GM12878 (cell line): ENCODE measurements around the gene PANX2. TPM values are rescaled to one million over a fixed set of nuclear protein-coding genes. Genes with fewer than 3 reads are reported as not detected.

Source experiments
- CHD2 ChIP-seq: IDR thresholded peaks from 2 replicates; pipeline ENCODE4 v1.6.1; 2011; ENCODE audit warnings: low read depth, low read length, improper control_type of control experiment, borderline replicate concordance
- CHD4 ChIP-seq: fragments of 200-600 bp; sonication (generic); IDR thresholded peaks from 2 replicates; pipeline ENCODE4 v1.6.1; 2016; ENCODE audit warnings: mild to moderate bottlenecking
- CREB1 ChIP-seq: IDR thresholded peaks from 2 replicates; pipeline ENCODE4 v1.6.1; 2012; ENCODE audit warnings: low read depth, mild to moderate bottlenecking, inconsistent platforms
- EGR1 ChIP-seq, 2 experiments: IDR thresholded peaks; 1 replicate in 1 of 2; 2 replicates in 1 of 2; pipeline ENCODE4 v1.6.1; 2011 to 2012; ENCODE audit warnings: low read depth in 2 of 2, low read length in 2 of 2, borderline replicate concordance in 1 of 2, mild to moderate bottlenecking in 1 of 2, moderate library complexity in 1 of 2
- HDAC6 ChIP-seq: fragments of 200-600 bp; sonication (generic); IDR thresholded peaks from one replicate; pipeline ENCODE4 v1.8.0; 2017; ENCODE audit warnings: antibody characterized with exemption; ENCODE audit not compliant: unreplicated experiment
- LARP7 ChIP-seq: fragments of 450-650 bp; IDR thresholded peaks from 2 replicates; pipeline ENCODE4 v1.6.1; 2017; ENCODE audit warnings: mild to moderate bottlenecking
- PKNOX1 ChIP-seq: fragments of 450-650 bp; IDR thresholded peaks from 2 replicates; pipeline ENCODE4 v1.6.1; 2016; ENCODE audit warnings: mild to moderate bottlenecking
- RB1 ChIP-seq: fragments of 450-650 bp; formaldehyde crosslinking; IDR thresholded peaks from 2 replicates; pipeline ENCODE4 v1.6.1; 2017; ENCODE audit warnings: mild to moderate bottlenecking, borderline replicate concordance
- SMARCA5 ChIP-seq: fragments of 450-650 bp; IDR thresholded peaks from 2 replicates; pipeline ENCODE4 v1.6.1; 2017; ENCODE audit warnings: mild to moderate bottlenecking
- SMC3 ChIP-seq: IDR thresholded peaks from 2 replicates; pipeline ENCODE4 v1.6.1; 2011; ENCODE audit warnings: low read length, improper control_type of control experiment, borderline replicate concordance
- SPI1 ChIP-seq: IDR thresholded peaks from 2 replicates; pipeline ENCODE4 v1.6.1; 2011; ENCODE audit warnings: low read depth, mild to moderate bottlenecking, low read length, moderate library complexity, borderline replicate concordance; ENCODE audit not compliant: insufficient read depth
- SRF ChIP-seq, 2 experiments: IDR thresholded peaks; 2 replicates each; pipeline ENCODE4 v1.6.1; 2011; ENCODE audit warnings: low read depth in 2 of 2, low read length in 2 of 2, mild to moderate bottlenecking in 1 of 2, moderate library complexity in 1 of 2
- SUZ12 ChIP-seq: fragments of 200-600 bp; sonication (generic); IDR thresholded peaks from one replicate; pipeline ENCODE4 v1.6.1; 2018; ENCODE audit warnings: antibody characterized with exemption, mild to moderate bottlenecking; ENCODE audit not compliant: unreplicated experiment
- YY1 ChIP-seq: IDR thresholded peaks from 2 replicates; pipeline ENCODE4 v1.6.1; 2011; ENCODE audit warnings: low read depth, mild to moderate bottlenecking, low read length
- ZNF687 ChIP-seq: fragments of 450-650 bp; IDR thresholded peaks from 2 replicates; pipeline ENCODE4 v1.6.1; 2017; ENCODE audit warnings: mild to moderate bottlenecking, moderate library complexity
- polyA plus RNA-seq, 11 experiments: library from polyadenylated mRNA; depleted of rRNA in 4 of 11; unstranded in 6 of 11; stranded (reverse) in 5 of 11; fragments of >200 nt; fragmentation: Nextera tagmentation in 4 of 11; fragmentation: Illumina TruSeq in 1 of 11; extraction: Ambion mirVana in 4 of 11; extraction: Trizol in 1 of 11; gene quantifications; 1 replicate in 1 of 11; 2 replicates in 10 of 11; pipeline versions ENCODE4 v1.2.1 to v1.2.3, GENCODE V29; 2011 to 2016; ENCODE audit warnings: inconsistent platforms in 2 of 11, missing spikeins in 2 of 11, low read depth in 1 of 11
- total RNA-seq, 4 experiments: library from RNA; depleted of rRNA in 3 of 4; stranded (reverse); fragments of >200 nt in 3 of 4; fragmentation: Illumina TruSeq in 1 of 4; extraction: Trizol in 1 of 4; gene quantifications; 2 replicates each; pipeline versions ENCODE4 v1.2.1 to v1.2.3, GENCODE V29; 2013 to 2021
- TF ChIP-seq, protein P1 (sequence below): IDR thresholded peaks from 2 replicates; pipeline ENCODE4 v1.6.1; 2011; ENCODE audit warnings: borderline replicate concordance, low read depth, mild to moderate bottlenecking, moderate library complexity, low read length; ENCODE audit not compliant: insufficient read depth, poor library complexity, severe bottlenecking
- TF ChIP-seq, protein P2 (sequence below): IDR thresholded peaks from 2 replicates; pipeline ENCODE4 v1.6.1; 2012; ENCODE audit warnings: low read depth, low read length, improper control_type of control experiment
- TF ChIP-seq, protein P3 (sequence below): fragments of 450-650 bp; formaldehyde crosslinking; IDR thresholded peaks from 2 replicates; pipeline ENCODE4 v1.4.0; 2020; ENCODE audit warnings: mild to moderate bottlenecking, moderate library complexity

The PANX2 gene
- total and polyA plus RNA-seq, 10 of the 15 experiments (the other 5 are each of a cell fraction or from before 2014, with no cell fraction given), result 0.04 to 0.44 (median 0.17) TPM; not detected in 5

DNA sequence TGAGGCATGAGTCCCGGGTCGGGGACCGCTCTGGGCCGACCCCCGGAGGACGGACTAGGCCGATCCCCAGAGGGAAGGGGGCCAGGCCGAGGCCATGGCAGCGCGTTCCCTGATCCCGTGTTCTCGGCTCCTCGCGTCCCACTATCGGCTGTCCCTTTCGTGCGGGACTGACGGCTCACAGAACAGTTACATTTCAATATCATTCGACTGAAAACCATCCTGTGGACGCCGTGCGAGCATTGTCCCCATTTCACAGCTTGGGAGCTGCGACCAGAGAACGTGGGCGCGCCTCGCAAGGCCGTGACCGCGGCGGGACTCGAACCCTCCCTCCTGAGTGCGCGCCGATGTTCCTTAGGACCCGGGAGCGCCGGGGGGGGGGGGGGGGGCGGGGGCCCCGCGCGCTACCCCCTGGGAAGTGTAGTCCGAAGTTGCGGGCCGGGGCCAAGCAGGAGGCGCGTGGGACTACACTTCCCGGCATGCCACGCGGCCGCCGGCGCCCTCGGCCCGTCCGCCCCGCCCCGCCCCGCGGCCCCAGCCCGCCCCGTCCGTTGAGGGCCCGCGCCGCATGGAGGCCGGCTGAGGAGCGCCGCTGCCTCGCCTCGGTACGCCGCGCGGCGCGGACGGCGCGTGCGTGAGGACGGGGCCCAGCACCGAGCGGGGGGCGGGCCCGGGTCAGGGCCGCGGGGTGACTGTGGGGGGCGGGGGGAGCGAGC, 15.0 kb downstream of the PANX2 start, which contains the start of gene TRABD (continued):
- TF ChIP-seq CREB1 (no peak), EGR1 (IDR thresholded peaks at IDR 0.05; ENCODE audit: borderline replicate concordance in 1 of 2, low read depth in 2 of 2, low read length in 2 of 2) (peak in 1 of 2 experiments; percentile 62; a peak in 2 of 3 replicates), HDAC6 (no peak), RB1 (no peak), SUZ12 (no peak), SMC3 (no peak), LARP7 (no peak), SRF (IDR thresholded peaks at IDR 0.05; ENCODE audit: low read depth in 2 of 2, low read length in 2 of 2) (no peak), CHD2 (no peak), SPI1 (no peak), SMARCA5 (0 out of 2 replicates have a peak, but pooled peaks have one; percentile 64), YY1 (peak; percentile 57; the same call in 1 of the 2 replicates), CHD4 (no peak), PKNOX1 (no peak), ZNF687 (no peak)
- TF ChIP-seq, protein P1, sequence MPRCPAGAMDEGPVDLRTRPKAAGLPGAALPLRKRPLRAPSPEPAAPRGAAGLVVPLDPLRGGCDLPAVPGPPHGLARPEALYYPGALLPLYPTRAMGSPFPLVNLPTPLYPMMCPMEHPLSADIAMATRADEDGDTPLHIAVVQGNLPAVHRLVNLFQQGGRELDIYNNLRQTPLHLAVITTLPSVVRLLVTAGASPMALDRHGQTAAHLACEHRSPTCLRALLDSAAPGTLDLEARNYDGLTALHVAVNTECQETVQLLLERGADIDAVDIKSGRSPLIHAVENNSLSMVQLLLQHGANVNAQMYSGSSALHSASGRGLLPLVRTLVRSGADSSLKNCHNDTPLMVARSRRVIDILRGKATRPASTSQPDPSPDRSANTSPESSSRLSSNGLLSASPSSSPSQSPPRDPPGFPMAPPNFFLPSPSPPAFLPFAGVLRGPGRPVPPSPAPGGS, result no peak
- TF ChIP-seq, protein P2, sequence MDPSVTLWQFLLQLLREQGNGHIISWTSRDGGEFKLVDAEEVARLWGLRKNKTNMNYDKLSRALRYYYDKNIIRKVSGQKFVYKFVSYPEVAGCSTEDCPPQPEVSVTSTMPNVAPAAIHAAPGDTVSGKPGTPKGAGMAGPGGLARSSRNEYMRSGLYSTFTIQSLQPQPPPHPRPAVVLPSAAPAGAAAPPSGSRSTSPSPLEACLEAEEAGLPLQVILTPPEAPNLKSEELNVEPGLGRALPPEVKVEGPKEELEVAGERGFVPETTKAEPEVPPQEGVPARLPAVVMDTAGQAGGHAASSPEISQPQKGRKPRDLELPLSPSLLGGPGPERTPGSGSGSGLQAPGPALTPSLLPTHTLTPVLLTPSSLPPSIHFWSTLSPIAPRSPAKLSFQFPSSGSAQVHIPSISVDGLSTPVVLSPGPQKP, result no peak
- TF ChIP-seq, protein P3, sequence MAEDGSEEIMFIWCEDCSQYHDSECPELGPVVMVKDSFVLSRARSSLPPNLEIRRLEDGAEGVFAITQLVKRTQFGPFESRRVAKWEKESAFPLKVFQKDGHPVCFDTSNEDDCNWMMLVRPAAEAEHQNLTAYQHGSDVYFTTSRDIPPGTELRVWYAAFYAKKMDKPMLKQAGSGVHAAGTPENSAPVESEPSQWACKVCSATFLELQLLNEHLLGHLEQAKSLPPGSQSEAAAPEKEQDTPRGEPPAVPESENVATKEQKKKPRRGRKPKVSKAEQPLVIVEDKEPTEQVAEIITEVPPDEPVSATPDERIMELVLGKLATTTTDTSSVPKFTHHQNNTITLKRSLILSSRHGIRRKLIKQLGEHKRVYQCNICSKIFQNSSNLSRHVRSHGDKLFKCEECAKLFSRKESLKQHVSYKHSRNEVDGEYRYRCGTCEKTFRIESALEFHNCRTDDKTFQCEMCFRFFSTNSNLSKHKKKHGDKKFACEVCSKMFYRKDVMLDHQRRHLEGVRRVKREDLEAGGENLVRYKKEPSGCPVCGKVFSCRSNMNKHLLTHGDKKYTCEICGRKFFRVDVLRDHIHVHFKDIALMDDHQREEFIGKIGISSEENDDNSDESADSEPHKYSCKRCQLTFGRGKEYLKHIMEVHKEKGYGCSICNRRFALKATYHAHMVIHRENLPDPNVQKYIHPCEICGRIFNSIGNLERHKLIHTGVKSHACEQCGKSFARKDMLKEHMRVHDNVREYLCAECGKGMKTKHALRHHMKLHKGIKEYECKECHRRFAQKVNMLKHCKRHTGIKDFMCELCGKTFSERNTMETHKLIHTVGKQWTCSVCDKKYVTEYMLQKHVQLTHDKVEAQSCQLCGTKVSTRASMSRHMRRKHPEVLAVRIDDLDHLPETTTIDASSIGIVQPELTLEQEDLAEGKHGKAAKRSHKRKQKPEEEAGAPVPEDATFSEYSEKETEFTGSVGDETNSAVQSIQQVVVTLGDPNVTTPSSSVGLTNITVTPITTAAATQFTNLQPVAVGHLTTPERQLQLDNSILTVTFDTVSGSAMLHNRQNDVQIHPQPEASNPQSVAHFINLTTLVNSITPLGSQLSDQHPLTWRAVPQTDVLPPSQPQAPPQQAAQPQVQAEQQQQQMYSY (CRISPR knock-in tag), result no peak
